Astrocyte (in vitro differentiated cells and primary cell): ENCODE measurements around the gene CHD5. TPM values are rescaled to one million over a fixed set of nuclear protein-coding genes. Genes with fewer than 3 reads are reported as not detected.
"Not testable (repeated sequence)": the region's sequence is repeated elsewhere in the genome, so short reads cannot be mapped to it uniquely, and the experiment has no call there.

Experiments
- DNase-seq: peaks from one replicate; pipeline ENCODE4 v3.0.0-alpha.2; 2010; ENCODE audit warnings: low read depth
- FAIRE-seq: peaks from 2 replicates; lab custom pipeline; 2011; peaks lifted over from hg19 to GRCh38; lab: Jason Lieb, UNC
- H2AFZ ChIP-seq: 2 replicates; pipeline ENCODE4 v1.6.0; 2012; ENCODE audit warnings: low read depth, low read length, inconsistent platforms
- H3K27ac ChIP-seq: 2 replicates; pipeline ENCODE4 v1.5.1; 2011; ENCODE audit warnings: low read depth, low read length, inconsistent platforms
- H3K27me3 ChIP-seq: 2 replicates; pipeline ENCODE4 v1.6.0; 2011; ENCODE audit warnings: low read length, inconsistent platforms; ENCODE audit not compliant: insufficient read depth
- H3K36me3 ChIP-seq: 2 replicates; pipeline ENCODE4 v1.5.1; 2011; ENCODE audit warnings: low read length, inconsistent platforms; ENCODE audit not compliant: insufficient read depth
- H3K4me1 ChIP-seq: 2 replicates; pipeline ENCODE4 v1.5.1; 2011; ENCODE audit warnings: low read length, inconsistent platforms; ENCODE audit not compliant: insufficient read depth
- H3K4me2 ChIP-seq: 2 replicates; pipeline ENCODE4 v1.6.0; 2012; ENCODE audit warnings: low read length, inconsistent platforms
- H3K4me3 ChIP-seq: 2 replicates; pipeline ENCODE4 v1.5.1; 2011; ENCODE audit warnings: low read depth, mild to moderate bottlenecking, low read length, inconsistent platforms; ENCODE audit not compliant: insufficient read depth
- H3K79me2 ChIP-seq: 2 replicates; pipeline ENCODE4 v1.6.0; 2012; ENCODE audit warnings: mild to moderate bottlenecking, low read length, inconsistent platforms; ENCODE audit not compliant: insufficient read depth
- H3K9ac ChIP-seq: 2 replicates; pipeline ENCODE4 v1.6.0; 2012; ENCODE audit warnings: mild to moderate bottlenecking, low read length, inconsistent platforms
- H3K9me3 ChIP-seq: 2 replicates; pipeline ENCODE4 v1.5.1; 2012; ENCODE audit warnings: low read depth, mild to moderate bottlenecking, low read length, inconsistent platforms; ENCODE audit not compliant: insufficient read depth
- H4K20me1 ChIP-seq: 2 replicates; pipeline ENCODE4 v1.6.0; 2012; ENCODE audit warnings: low read length, inconsistent platforms; ENCODE audit not compliant: insufficient read depth
- H3K27ac Mint-ChIP-seq: one replicate; pipeline ENCODE4 v1.8.0; 2021; ENCODE audit warnings: mild to moderate bottlenecking, mixed read lengths; ENCODE audit not compliant: unreplicated experiment
- H3K27me3 Mint-ChIP-seq: one replicate; pipeline ENCODE4 v1.8.0; 2021; ENCODE audit warnings: low read depth, mixed read lengths; ENCODE audit not compliant: unreplicated experiment
- H3K36me3 Mint-ChIP-seq: one replicate; pipeline ENCODE4 v1.8.0; 2021; ENCODE audit warnings: low read depth, mixed read lengths; ENCODE audit not compliant: unreplicated experiment
- H3K4me1 Mint-ChIP-seq: one replicate; pipeline ENCODE4 v1.8.0; 2021; ENCODE audit warnings: low read depth, mixed read lengths; ENCODE audit not compliant: unreplicated experiment
- H3K4me3 Mint-ChIP-seq: one replicate; pipeline ENCODE4 v1.8.0; 2021; ENCODE audit warnings: mild to moderate bottlenecking, moderate library complexity, mixed read lengths; ENCODE audit not compliant: unreplicated experiment
- H3K9me3 Mint-ChIP-seq: one replicate; pipeline ENCODE4 v1.8.0; 2021; ENCODE audit warnings: mild to moderate bottlenecking, mixed read lengths; ENCODE audit not compliant: unreplicated experiment
- EZH2 ChIP-seq: IDR thresholded peaks from 2 replicates; pipeline ENCODE4 v1.6.1; 2012; ENCODE audit warnings: mild to moderate bottlenecking, low read length, inconsistent platforms; ENCODE audit not compliant: insufficient read depth
- total RNA-seq: library from RNA; stranded (reverse); gene quantifications from 2 replicates; pipeline ENCODE4 v1.2.1, GENCODE V29; 2021
- TF ChIP-seq, protein P1 (sequence below): IDR thresholded peaks from 2 replicates; pipeline ENCODE4 v1.5.1; 2011; ENCODE audit warnings: low read depth, mild to moderate bottlenecking, inconsistent platforms, low read length, moderate library complexity; ENCODE audit not compliant: insufficient read depth

The CHD5 gene
- total RNA-seq, 1 donor from 2014 or later = 0.18 TPM

DNA sequence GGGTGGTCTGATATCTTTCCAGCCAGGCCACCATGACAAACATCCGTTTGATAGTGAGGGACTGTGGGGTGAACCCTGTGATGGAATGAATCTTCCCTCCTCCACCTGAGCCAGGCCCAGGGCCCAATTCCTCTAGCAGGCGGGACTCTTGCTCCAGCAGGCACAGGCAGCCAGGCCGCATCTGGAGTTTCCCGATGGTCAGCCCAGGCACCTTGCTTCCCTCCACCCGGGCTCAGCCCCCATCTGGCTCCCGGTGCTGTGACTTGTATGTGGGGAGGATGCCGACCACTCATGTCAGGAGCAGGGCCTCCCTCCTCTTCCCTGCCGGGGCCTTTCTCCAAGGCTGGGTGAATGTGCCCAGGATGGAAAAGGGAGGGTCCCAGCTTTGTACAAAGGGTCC is 113.4 kb downstream of the CHD5 start:
- no peak for DNase-seq
- Mint-ChIP-seq H3K4me1 (no peaks in the 10 kb centered on the region), H3K27ac (no peak overlapping the region), H3K27me3 (peaks cover 48% of the 10 kb centered on the region), H3K4me3 (no peak overlapping the region), H3K9me3 (no peaks in the 10 kb centered on the region), H3K36me3 (no peaks in the 10 kb centered on the region)
- H2AFZ ChIP-seq = no peak overlapping the region
- no peaks in the 10 kb centered on the region for H4K20me1 ChIP-seq
- TF ChIP-seq EZH2 = no peak
- TF ChIP-seq, protein P1, sequence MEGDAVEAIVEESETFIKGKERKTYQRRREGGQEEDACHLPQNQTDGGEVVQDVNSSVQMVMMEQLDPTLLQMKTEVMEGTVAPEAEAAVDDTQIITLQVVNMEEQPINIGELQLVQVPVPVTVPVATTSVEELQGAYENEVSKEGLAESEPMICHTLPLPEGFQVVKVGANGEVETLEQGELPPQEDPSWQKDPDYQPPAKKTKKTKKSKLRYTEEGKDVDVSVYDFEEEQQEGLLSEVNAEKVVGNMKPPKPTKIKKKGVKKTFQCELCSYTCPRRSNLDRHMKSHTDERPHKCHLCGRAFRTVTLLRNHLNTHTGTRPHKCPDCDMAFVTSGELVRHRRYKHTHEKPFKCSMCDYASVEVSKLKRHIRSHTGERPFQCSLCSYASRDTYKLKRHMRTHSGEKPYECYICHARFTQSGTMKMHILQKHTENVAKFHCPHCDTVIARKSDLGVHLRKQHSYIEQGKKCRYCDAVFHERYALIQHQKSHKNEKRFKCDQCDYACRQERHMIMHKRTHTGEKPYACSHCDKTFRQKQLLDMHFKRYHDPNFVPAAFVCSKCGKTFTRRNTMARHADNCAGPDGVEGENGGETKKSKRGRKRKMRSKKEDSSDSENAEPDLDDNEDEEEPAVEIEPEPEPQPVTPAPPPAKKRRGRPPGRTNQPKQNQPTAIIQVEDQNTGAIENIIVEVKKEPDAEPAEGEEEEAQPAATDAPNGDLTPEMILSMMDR = no peak
- no peaks in the 10 kb centered on the region for H3K4me1 ChIP-seq
- no peak overlapping the region for H3K27ac ChIP-seq
- no peak overlapping the region for H3K9ac ChIP-seq
- no peak overlapping the region for H3K4me3 ChIP-seq
- no peaks in the 10 kb centered on the region for H3K79me2 ChIP-seq
- H3K9me3 ChIP-seq = no peaks in the 10 kb centered on the region
- H3K36me3 ChIP-seq = no peaks in the 10 kb centered on the region
- no peaks in the 10 kb centered on the region for H3K27me3 ChIP-seq
- H3K4me2 ChIP-seq = no peak overlapping the region
- no peak for FAIRE-seq

DNA sequence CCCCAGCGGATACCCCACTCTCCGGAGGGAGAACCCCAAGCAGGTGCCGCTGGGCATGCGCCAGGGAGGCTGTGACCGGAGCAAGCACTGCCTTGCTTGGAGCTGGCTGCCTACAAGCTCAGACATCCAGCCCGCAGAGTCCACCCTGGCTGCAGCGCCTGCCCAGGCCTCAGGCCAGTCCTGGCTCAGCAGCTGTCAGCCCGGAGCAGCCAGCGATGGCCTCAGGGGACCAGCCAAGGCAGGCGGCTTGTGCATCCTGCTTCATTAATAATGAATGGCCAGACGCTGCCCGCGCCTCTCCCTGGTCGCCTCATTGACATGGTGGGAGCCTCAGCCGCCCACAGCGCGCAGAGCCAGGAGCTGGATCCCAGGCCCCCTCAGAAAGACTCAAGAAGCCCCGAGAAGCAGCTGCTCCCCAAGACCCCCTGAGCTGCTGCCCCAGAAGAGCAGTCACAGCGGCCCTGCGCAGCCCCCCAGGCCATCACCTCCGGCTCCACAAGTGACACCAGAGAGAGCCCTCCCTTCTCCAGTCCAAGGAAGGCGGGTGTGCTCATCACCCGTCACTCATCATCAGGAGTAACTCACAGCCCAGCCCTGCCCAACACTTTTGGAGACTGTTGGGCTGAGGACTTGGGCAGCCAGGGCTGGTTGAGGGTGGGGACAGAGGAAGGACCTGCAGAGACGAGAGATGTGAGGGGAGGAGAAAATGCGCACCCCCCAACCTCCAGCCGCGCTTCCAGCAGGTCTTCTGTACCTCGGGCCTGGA is 114.8 kb downstream of the CHD5 start:
- no peak overlapping the region for H3K4me2 ChIP-seq
- DNase-seq (no peak), FAIRE-seq (no peak)
- H3K4me3 ChIP-seq = no peak overlapping the region
- no peak overlapping the region for H3K27ac Mint-ChIP-seq
- H3K9ac ChIP-seq = no peak overlapping the region
- no peaks in the 10 kb centered on the region for H3K79me2 ChIP-seq
- H3K4me3 Mint-ChIP-seq = no peak overlapping the region
- no peak for TF ChIP-seq EZH2
- TF ChIP-seq, protein P1 = no peak
- no peaks in the 10 kb centered on the region for H3K36me3 ChIP-seq
- H3K27me3 ChIP-seq = no peaks in the 10 kb centered on the region
- H3K9me3 Mint-ChIP-seq = no peaks in the 10 kb centered on the region
- no peaks in the 10 kb centered on the region for H3K36me3 Mint-ChIP-seq
- H2AFZ ChIP-seq = no peak overlapping the region
- H4K20me1 ChIP-seq = no peaks in the 10 kb centered on the region
- no peak overlapping the region for H3K27ac ChIP-seq
- H3K9me3 ChIP-seq = no peaks in the 10 kb centered on the region
- H3K27me3 Mint-ChIP-seq = peaks cover 47% of the 10 kb centered on the region
- H3K4me1 Mint-ChIP-seq = no peaks in the 10 kb centered on the region
- H3K4me1 ChIP-seq = no peaks in the 10 kb centered on the region

DNA sequence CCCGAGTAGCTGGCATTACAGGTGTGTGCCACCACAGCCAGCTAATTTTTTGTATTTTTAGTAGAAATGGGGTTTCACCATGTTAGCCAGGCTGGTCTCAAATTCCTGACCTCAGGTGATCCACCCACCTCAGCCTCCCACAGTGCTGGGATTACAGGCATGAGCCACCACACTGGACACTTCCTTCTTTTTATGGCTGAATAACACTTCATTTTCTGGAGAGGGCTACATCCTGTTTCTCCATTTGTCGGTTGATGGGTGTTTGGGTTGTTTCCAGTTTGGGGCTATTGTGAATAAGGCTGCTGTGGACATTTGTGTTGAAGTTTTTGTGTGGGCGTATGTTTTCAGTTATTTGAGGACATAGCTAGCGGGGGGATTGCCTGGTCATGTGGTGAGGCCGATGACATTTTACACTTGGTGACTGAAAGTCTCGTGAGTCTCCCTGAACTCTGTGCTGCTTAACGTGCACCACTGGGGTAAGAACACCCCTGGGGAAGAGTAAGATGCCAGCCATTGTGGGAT is 116.5 kb downstream of the CHD5 start:
- H4K20me1 ChIP-seq, H3K4me1 ChIP-seq, DNase-seq, FAIRE-seq, H3K9me3 Mint-ChIP-seq, H3K4me2 ChIP-seq, H3K27ac ChIP-seq, H3K4me3 Mint-ChIP-seq, H3K4me1 Mint-ChIP-seq, H3K79me2 ChIP-seq, H3K27ac Mint-ChIP-seq, H3K9ac ChIP-seq, H3K36me3 ChIP-seq, H2AFZ ChIP-seq, H3K36me3 Mint-ChIP-seq, H3K9me3 ChIP-seq, H3K27me3 ChIP-seq, H3K4me3 ChIP-seq: not testable (repeated sequence)
- peaks cover 40% of the 10 kb centered on the region for H3K27me3 Mint-ChIP-seq
